GM18526 (cell line): ENCODE results near the gene GSE1.

ENCODE experiments used
- POLR2A ChIP-seq: IDR thresholded peaks from 3 replicates; pipeline ENCODE4 v1.6.1; 2011; ENCODE audit not compliant: insufficient read length; ENCODE audit errors: extremely low read depth

GSE1 gene

DNA sequence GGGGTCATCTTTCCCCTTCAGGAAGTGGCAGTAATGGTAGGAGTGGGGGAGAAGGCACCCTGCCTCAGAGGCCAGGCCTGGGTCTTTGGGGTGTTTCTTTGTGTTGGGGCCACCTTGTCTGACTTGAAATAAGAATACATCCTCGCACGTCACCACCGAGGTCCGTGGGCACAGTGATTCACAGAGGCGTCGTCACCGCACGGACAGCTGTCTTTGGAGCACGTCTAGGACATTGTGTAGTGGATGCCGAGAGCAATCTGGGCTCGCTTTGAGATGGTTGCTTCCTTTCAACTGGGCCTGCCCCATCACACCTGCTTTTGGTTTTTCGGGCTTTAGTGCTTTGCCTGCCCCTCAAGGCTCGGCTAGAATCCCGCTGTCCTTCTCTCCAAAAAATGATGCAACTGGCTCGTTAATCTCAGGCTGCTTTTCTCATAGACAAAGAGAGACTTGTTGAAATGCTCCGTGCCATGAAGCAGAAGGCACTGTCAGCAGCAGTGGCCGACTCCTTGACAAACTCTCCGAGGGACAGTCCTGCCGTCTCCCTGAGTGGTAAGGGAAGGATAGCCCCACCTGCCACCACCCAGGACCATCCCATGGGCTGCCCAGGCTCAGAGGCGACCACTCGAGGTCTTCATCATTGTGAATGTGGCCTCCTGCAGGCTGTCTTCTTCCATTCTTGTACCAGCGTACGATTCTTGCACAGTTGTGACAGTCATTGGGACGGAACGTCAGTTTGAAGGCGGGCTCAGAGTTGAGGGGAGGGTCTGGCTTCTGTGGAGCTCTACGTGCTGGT is 51.7 kb downstream of the GSE1 start:
- TF ChIP-seq POLR2A: no peak

DNA sequence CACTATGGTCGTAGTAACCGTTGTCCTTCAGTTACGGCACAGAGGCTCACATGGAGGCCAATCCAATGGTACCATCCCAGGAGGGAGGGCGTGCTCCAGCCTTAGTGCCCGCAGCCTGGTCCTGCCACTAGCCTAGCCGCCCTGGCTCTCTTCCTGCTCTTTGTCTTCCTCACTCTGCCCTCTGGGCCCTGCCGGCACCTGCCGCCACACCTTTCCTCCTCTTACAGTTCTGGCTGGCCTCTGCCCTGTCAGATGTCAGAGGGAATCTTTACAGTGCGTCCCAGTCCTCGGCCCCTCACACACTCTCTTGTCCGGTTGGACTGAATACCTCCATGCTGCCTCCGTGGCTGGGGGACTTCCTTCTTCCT is 52.2 kb downstream of the GSE1 start:
- no peak for TF ChIP-seq POLR2A

GRCh38 chr16:85665929-85666328 is 52.8 kb downstream of the GSE1 start:
- no peak for TF ChIP-seq POLR2A

GRCh38 chr16:85667261-85667660 is 54.1 kb downstream of the GSE1 start:
- no peak for TF ChIP-seq POLR2A

DNA sequence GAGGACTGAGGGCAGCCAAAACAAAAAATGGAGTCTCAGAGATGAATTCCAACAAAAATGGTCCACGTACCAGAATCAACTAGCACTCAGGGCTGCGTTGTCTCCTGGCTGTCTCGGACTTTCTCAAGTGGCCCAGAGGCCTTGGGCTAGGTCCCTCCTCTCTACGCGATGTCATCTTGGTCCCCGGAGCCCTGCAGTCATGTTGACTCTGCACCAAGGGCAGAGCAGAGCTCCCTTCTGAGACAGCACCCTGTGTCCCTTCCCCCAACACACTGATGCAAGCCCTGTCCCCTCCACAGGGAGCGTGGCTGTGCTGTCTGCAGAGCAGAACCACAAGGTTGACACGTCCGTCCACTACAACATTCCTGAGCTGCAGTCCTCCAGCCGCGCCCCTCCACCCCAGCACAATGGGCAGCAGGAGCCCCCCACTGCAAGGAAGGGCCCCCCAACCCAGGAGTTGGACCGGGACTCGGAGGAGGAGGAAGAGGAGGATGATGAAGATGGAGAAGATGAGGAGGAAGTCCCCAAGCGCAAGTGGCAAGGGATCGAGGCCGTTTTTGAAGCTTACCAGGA is 54.8 kb downstream of the GSE1 start:
- no peak for TF ChIP-seq POLR2A

DNA sequence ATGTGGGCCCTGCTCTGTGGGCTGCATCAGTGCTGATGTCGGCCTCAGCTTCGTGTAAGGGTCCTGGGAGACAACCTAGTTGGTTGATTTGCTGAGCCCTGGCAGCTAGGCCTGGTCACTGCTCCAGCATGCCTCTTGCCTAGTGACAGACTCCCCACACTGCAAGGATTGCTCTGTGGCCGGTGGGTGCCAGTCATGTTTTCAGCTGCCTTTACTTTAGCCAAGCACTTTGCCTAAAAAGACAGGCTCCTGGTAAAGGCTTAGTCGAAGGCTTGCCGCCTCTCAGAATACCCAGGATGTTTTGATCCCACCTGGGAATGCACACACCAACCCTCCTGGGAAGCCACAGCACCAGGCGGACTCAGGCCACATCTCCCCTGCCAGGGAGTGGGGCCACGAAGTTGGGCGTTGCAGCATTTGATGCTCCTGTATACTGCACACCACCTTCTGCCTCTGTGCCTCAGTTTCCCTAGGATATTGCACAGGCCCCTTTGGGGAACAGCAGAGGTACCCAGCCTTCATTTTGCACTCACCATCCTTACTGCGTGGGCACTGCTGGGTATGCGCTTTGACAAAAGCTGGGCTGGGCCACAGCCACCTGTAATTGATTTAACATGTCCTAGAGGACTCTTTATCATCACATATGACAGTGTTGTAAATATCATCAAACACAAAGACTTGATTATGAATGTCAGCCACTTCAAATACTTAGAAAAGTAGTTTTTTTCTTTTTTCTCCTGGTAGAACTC is 55.7 kb downstream of the GSE1 start:
- TF ChIP-seq POLR2A: no peak

- TF ChIP-seq POLR2A: no peak
Measured at GRCh38 chr16:85670840-85671239, 57.7 kb downstream of the GSE1 start.

- TF ChIP-seq POLR2A: no peak
Measured at GRCh38 chr16:85673529-85674417, 60.7 kb downstream of the GSE1 start.

- TF ChIP-seq POLR2A: no peak
Measured at GRCh38 chr16:85674418-85674755, 61.3 kb downstream of the GSE1 start.

- TF ChIP-seq POLR2A: no peak
Measured at GRCh38 chr16:85674828-85675227, 61.7 kb downstream of the GSE1 start.

DNA sequence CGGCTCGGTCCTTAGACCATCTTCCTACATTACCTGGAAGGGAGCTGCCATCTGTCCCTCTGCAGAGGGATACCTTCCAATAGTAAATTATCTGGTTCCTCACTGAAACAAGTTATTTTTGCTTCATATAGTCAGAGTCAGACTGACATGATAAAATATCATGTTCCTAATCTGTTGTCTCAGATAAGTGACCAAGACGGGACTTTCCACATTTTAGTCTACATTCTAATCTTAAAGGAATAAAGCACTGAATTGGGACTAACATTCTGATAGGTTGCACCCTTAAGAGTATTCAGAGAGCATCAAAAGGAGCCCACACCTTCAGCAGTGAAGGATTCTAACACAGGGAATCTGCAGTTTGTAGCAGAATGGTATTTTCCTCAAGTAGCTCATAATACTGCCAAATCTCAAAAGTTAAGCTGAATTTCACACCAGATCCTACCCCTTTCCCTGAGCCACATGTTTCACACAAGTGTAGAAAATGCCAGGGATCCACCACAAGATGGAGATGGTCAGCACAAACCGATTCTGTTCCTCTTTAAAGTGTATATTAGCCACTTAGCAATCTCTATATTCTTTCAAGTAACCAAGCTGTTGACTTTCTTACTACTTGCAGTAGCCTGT is 62.2 kb downstream of the GSE1 start:
- TF ChIP-seq POLR2A: no peak

- no peak for TF ChIP-seq POLR2A
Measured at GRCh38 chr16:85676466-85676865, 63.3 kb downstream of the GSE1 start.

- no peak for TF ChIP-seq POLR2A
Measured at GRCh38 chr16:85677383-85677967, 64.4 kb downstream of the GSE1 start.

- TF ChIP-seq POLR2A: no peak
Measured at GRCh38 chr16:85678016-85678415, 64.9 kb downstream of the GSE1 start.

- no peak for TF ChIP-seq POLR2A
Measured at GRCh38 chr16:85678821-85679220, 65.7 kb downstream of the GSE1 start.
